ENCODE results near the gene RAB5IF.

Gene RAB5IF

GRCh38 chr20:36628076-36628475, 22.5 kb downstream of the RAB5IF start:
- no peaks in the 10 kb centered on the region for H3K9me3 ChIP-seq
- no peak overlapping the region for H3K27ac ChIP-seq
- no peak for TF ChIP-seq CTCF (IDR thresholded peaks at IDR 0.05)
- no peak for DNase-seq
- H3K36me3 ChIP-seq = no peaks in the 10 kb centered on the region
- H3K27me3 ChIP-seq = no peaks in the 10 kb centered on the region
- intact Hi-C loops (cut with DNase I; ENCODE audit: low total_unique reads) = no loop called here
- H3K4me3 ChIP-seq = no peak overlapping the region
- no peaks in the 10 kb centered on the region for H3K4me1 ChIP-seq

- no peak for DNase-seq
- no peaks in the 10 kb centered on the region for H3K27me3 ChIP-seq
- H3K36me3 ChIP-seq = no peaks in the 10 kb centered on the region
- intact Hi-C loops (cut with DNase I; ENCODE audit: low total_unique reads) = no loop called here
- no peaks in the 10 kb centered on the region for H3K4me1 ChIP-seq
- H3K4me3 ChIP-seq = no peak overlapping the region
- H3K27ac ChIP-seq = no peak overlapping the region
- no peaks in the 10 kb centered on the region for H3K9me3 ChIP-seq
- no peak for TF ChIP-seq CTCF (IDR thresholded peaks at IDR 0.05)
Measured at GRCh38 chr20:36629719-36630681, 24.4 kb downstream of the RAB5IF start.

- H3K27ac ChIP-seq = no peak overlapping the region
- H3K9me3 ChIP-seq = no peaks in the 10 kb centered on the region
- H3K27me3 ChIP-seq = no peaks in the 10 kb centered on the region
- H3K4me3 ChIP-seq = no peak overlapping the region
- H3K4me1 ChIP-seq = no peaks in the 10 kb centered on the region
- no peaks in the 10 kb centered on the region for H3K36me3 ChIP-seq
- DNase-seq = no peak
- no peak for TF ChIP-seq CTCF (IDR thresholded peaks at IDR 0.05)
- intact Hi-C loops (cut with DNase I; ENCODE audit: low total_unique reads) = no loop called here
Measured at GRCh38 chr20:36631646-36632045, 26.1 kb downstream of the RAB5IF start.

- no peaks in the 10 kb centered on the region for H3K36me3 ChIP-seq
- no peaks in the 10 kb centered on the region for H3K9me3 ChIP-seq
- no peaks in the 10 kb centered on the region for H3K4me1 ChIP-seq
- no peak for DNase-seq
- H3K27ac ChIP-seq = no peak overlapping the region
- no peak overlapping the region for H3K4me3 ChIP-seq
- intact Hi-C loops (cut with DNase I; ENCODE audit: low total_unique reads) = no loop called here
- no peaks in the 10 kb centered on the region for H3K27me3 ChIP-seq
- TF ChIP-seq CTCF (IDR thresholded peaks at IDR 0.05) = no peak
Measured at GRCh38 chr20:36632147-36632486, 26.5 kb downstream of the RAB5IF start.

GRCh38 chr20:36632487-36633284, 27.1 kb downstream of the RAB5IF start:
- Histone ChIP-seq H3K27me3 (no peaks in the 10 kb centered on the region), H3K36me3 (no peaks in the 10 kb centered on the region), H3K27ac (no peak overlapping the region), H3K4me3 (no peak overlapping the region), H3K4me1 (no peaks in the 10 kb centered on the region), H3K9me3 (no peaks in the 10 kb centered on the region)
- no peak for TF ChIP-seq CTCF (IDR thresholded peaks at IDR 0.05)
- intact Hi-C loops (cut with DNase I; ENCODE audit: low total_unique reads) = no loop called here
- DNase-seq = no peak

Data from tibial artery (tissue), 4 donors.